Measurements from ENCODE around the gene SYCN.
A peak's percentile ranks its signal among the peaks of the same experiment; 100 is the strongest.
"Not testable (repeated sequence)": the region's sequence is repeated elsewhere in the genome, so short reads cannot be mapped to it uniquely, and the experiment has no call there.

Gene SYCN

GRCh38 chr19:39223703-39224279, 19.7 kb upstream of the SYCN start:
- DNase-seq: peak in 1 of 2 experiments; percentile 20

- DNase-seq: not testable (repeated sequence)
Observed at GRCh38 chr19:39219108-39219507, 15.0 kb upstream of the SYCN start.

- no peak for DNase-seq
Observed at GRCh38 chr19:39218230-39219007, 14.4 kb upstream of the SYCN start.

GRCh38 chr19:39217094-39217493, 13.0 kb upstream of the SYCN start:
- no peak for DNase-seq

GRCh38 chr19:39215323-39215722, 11.3 kb upstream of the SYCN start:
- DNase-seq: not testable (repeated sequence)

- peak; percentile 26 to 38 for DNase-seq
Observed at GRCh38 chr19:39212375-39212742, 8.3 kb upstream of the SYCN start.

GRCh38 chr19:39211731-39212374, 7.8 kb upstream of the SYCN start:
- DNase-seq: no peak

GRCh38 chr19:39209196-39209595, 5.1 kb upstream of the SYCN start:
- DNase-seq: no peak

GRCh38 chr19:39208175-39208795, 4.2 kb upstream of the SYCN start:
- DNase-seq: no peak

- no peak for DNase-seq
Observed at GRCh38 chr19:39207293-39207836, 3.3 kb upstream of the SYCN start.

GRCh38 chr19:39206122-39206521, 2.1 kb upstream of the SYCN start:
- DNase-seq: no peak

GRCh38 chr19:39205449-39205764, 1.3 kb upstream of the SYCN start:
- DNase-seq: no peak

GRCh38 chr19:39202998-39203355, 1.1 kb downstream of the SYCN start:
- no peak for DNase-seq

- DNase-seq: no peak
Observed at GRCh38 chr19:39200803-39201115, 3.3 kb downstream of the SYCN start.

- no peak for DNase-seq
Observed at GRCh38 chr19:39200066-39200802, 3.8 kb downstream of the SYCN start.

- no peak for DNase-seq
Observed at GRCh38 chr19:39199025-39199424, 5.0 kb downstream of the SYCN start.

- DNase-seq: no peak
Observed at GRCh38 chr19:39197808-39198207, 6.3 kb downstream of the SYCN start.

- DNase-seq: no peak
Observed at GRCh38 chr19:39196860-39197562, 7.1 kb downstream of the SYCN start, which contains the start of gene NCCRP1. Gene NCCRP1, plus strand, starts transcription at chr19:39196964. Its CDS starts 19 bp downstream, at chr19:39196983.

- no peak for DNase-seq
Observed at GRCh38 chr19:39196320-39196719, 7.7 kb downstream of the SYCN start.

GRCh38 chr19:39195755-39196154, 8.3 kb downstream of the SYCN start:
- no peak for DNase-seq

- DNase-seq: no peak
Observed at GRCh38 chr19:39194832-39195542, 9.1 kb downstream of the SYCN start.

- no peak for DNase-seq
Observed at GRCh38 chr19:39193803-39194202, 10.3 kb downstream of the SYCN start.

Measured in AML-193 (cell line).